HG02938 (cell line): ENCODE measurements around the gene MED13.
"Not testable (repeated sequence)": the region's sequence is repeated elsewhere in the genome, so short reads cannot be mapped to it uniquely, and the experiment has no call there.

Source experiments
- ATAC-seq: cut with Tn5 transposase; IDR thresholded peaks from one replicate; pipeline ENCODE4 v1.9.1; 2021; ENCODE audit warnings: mild to moderate bottlenecking, moderate library complexity; ENCODE audit not compliant: unreplicated experiment

Gene MED13

GRCh38 chr17:62089334-62089733 is 24.3 kb upstream of the MED13 start:
- no peak for ATAC-seq

- no peak for ATAC-seq
Observed at GRCh38 chr17:62086737-62087136, 21.7 kb upstream of the MED13 start.

- ATAC-seq: no peak
Observed at GRCh38 chr17:62085511-62086408, 20.7 kb upstream of the MED13 start.

- no peak for ATAC-seq
Observed at GRCh38 chr17:62084585-62084984, 19.5 kb upstream of the MED13 start.

GRCh38 chr17:62083651-62084050 is 18.6 kb upstream of the MED13 start:
- no peak for ATAC-seq

GRCh38 chr17:62080647-62081046 is 15.6 kb upstream of the MED13 start:
- ATAC-seq: no peak

GRCh38 chr17:62078009-62078408 is 12.9 kb upstream of the MED13 start:
- no peak for ATAC-seq

- no peak for ATAC-seq
Observed at GRCh38 chr17:62076864-62077788, 12.0 kb upstream of the MED13 start.

GRCh38 chr17:62075308-62075815 is 10.3 kb upstream of the MED13 start:
- no peak for ATAC-seq

- no peak for ATAC-seq
Observed at GRCh38 chr17:62073993-62074392, 8.9 kb upstream of the MED13 start.

- ATAC-seq: not testable (repeated sequence)
Observed at GRCh38 chr17:62072855-62073254, 7.8 kb upstream of the MED13 start.

- ATAC-seq: no peak
Observed at GRCh38 chr17:62070900-62071299, 5.8 kb upstream of the MED13 start.

GRCh38 chr17:62067165-62068145 is 2.4 kb upstream of the MED13 start:
- no peak for ATAC-seq

GRCh38 chr17:62065611-62066468 is 762 bp upstream of the MED13 start:
- peak; percentile 87 for ATAC-seq

- peak; percentile 2 for ATAC-seq
Observed at GRCh38 chr17:62064029-62064790, 868 bp downstream of the MED13 start.

GRCh38 chr17:62062944-62063343 is 2.1 kb downstream of the MED13 start:
- ATAC-seq: no peak

- no peak for ATAC-seq
Observed at GRCh38 chr17:62062302-62062701, 2.8 kb downstream of the MED13 start.

GRCh38 chr17:62059414-62059813 is 5.7 kb downstream of the MED13 start:
- ATAC-seq: no peak

GRCh38 chr17:62058611-62059010 is 6.5 kb downstream of the MED13 start:
- ATAC-seq: no peak
